Immature natural killer cell (primary cell): ENCODE measurements around the gene NBL1. TPM values are rescaled to one million over a fixed set of nuclear protein-coding genes. Genes with fewer than 3 reads are reported as not detected.
A peak's percentile ranks its signal among the peaks of the same experiment; 100 is the strongest.

Experiments
- DNase-seq, 3 donors: peaks; one replicate each; pipeline ENCODE4 v3.0.0; 2022; ENCODE audit warnings: mixed read lengths in 1 of 3
- H3K27ac Mint-ChIP-seq, 6 donors: one replicate each; pipeline ENCODE4 v1.8.0; 2020; ENCODE audit warnings: mixed read lengths in 6 of 6, mild to moderate bottlenecking in 5 of 6, inconsistent platforms in 4 of 6, moderate library complexity in 3 of 6
- H3K27me3 Mint-ChIP-seq, 3 donors: one replicate each; pipeline ENCODE4 v1.8.0; 2020 to 2021; ENCODE audit warnings: low read depth in 3 of 3, mild to moderate bottlenecking in 3 of 3, mixed read lengths in 3 of 3, moderate library complexity in 3 of 3, inconsistent platforms in 1 of 3
- H3K36me3 Mint-ChIP-seq, 3 donors: one replicate each; pipeline ENCODE4 v1.8.0; 2020; ENCODE audit warnings: mixed read lengths in 3 of 3, inconsistent platforms in 2 of 3, mild to moderate bottlenecking in 2 of 3
- H3K4me1 Mint-ChIP-seq, 2 donors: one replicate each; pipeline ENCODE4 v1.8.0; 2020; ENCODE audit warnings: inconsistent platforms in 2 of 2, mild to moderate bottlenecking in 2 of 2, mixed read lengths in 2 of 2, moderate library complexity in 1 of 2
- H3K4me3 Mint-ChIP-seq, 5 donors: one replicate each; pipeline ENCODE4 v1.8.0; 2020; ENCODE audit warnings: mild to moderate bottlenecking in 5 of 5, mixed read lengths in 5 of 5, inconsistent platforms in 3 of 5, moderate library complexity in 3 of 5
- H3K9me3 Mint-ChIP-seq, 6 donors: one replicate each; pipeline ENCODE4 v1.8.0; 2020; ENCODE audit warnings: mild to moderate bottlenecking in 6 of 6, mixed read lengths in 6 of 6, inconsistent platforms in 4 of 6, moderate library complexity in 3 of 6
- polyA plus RNA-seq, 3 donors: library from polyadenylated mRNA; unstranded; fragments of 300-500 nt; fragmentation: Illumina TruSeq; gene quantifications; one replicate each; pipeline ENCODE4 v1.2.3, GENCODE V29; 2021

The NBL1 gene
- polyA plus RNA-seq, 3 donors from 2014 or later, result 0.44 to 2.7 TPM; not detected in 1

DNA sequence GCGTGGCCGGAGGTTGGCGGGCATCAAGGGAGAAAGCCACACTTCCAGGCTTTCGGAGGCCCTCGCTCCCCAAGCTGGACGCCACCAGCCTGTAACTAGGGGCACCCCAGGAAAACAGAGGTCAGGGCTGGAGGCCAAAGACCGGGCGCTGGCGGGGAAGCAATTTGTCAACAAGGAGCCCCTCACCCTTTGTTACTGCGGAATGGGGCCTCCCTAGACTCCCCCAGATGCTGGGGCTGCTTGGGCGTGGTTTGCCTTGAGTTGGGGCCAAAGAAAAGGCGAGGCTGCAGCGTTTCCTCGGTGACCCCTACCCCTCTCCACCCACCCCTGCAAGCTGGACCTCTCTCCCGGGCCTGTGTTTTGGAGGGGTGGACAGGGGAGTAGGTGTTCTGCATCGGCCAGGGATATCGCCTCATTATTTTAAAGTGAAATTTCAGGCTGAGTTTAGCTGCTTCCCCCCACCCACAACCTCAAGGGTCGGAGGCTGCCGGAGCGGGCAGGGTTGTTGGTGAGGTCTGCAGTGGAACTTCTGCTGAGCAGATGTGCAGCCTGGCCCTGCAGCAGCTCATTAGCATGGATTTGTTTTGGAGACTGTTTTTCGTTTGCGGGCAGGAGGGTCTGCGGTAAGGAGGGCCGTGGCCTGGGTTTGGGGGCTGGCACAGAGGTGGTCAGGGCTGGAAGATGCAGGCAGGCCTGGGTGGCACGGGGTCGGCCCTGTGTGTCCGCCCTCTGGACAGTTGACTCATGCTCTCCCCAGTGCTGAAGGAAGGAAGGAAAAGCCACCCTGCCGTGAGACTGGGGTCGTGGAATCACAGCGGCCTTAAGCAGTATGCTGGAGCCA, 1.5 kb downstream of the NBL1 start:
- Mint-ChIP-seq H3K36me3 (no peaks in the 10 kb centered on the region), H3K4me1 (peaks cover 11 to 20% of the 10 kb centered on the region in 2 donors), H3K27ac (no peak overlapping the region), H3K27me3 (peaks cover 13 to 34% (median 21%) of the 10 kb centered on the region in 3 donors), H3K9me3 (no peaks in the 10 kb centered on the region), H3K4me3 (peak overlapping the region in 3 of 5 donors; percentile 9 to 58 (median 56))
- no peak for DNase-seq

DNA sequence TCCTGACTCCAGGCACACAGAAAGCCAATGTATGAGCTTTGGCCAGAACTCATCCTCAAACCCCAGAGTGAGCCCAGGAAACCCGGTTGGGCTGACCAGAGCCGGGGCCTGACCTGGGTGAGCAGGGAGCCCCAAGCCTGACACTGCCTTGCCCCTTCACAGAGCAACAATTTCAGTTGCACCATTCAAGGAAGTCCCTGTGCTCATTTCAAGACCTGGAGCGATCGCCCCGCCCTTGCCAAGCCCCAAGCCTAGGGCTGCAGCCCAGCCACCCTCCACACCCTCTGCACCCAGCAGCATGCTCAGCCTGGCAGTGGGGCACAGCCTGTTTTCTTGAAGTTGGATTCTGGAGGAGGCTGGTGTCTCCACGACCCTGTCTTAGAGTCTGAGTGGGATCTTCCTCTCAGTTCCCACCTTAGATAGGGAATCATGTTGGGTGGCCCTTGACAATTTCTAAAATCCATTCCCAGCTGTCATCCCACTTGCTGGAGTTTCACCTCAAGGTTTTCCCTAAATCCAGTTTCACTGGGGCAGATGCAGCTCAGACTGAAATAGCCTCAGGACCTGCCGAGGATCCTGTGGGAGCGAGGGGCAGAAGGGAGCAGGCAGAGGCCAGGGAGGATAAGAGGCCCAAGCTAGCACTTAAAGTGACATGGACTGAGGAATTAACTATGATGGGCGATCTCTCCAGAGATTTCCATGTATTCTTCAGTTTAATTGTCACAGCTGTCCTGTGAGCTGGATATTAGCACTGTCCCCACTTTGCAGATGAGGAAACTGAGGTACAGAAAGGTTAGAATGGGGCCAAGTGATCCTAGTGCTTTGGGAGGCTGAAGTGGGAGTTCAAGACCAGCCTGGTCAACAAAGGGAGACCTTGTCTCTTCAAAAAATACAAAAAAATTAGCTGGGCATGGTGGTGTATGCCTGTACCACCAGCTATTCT, 2.5 kb downstream of the NBL1 start:
- no peak overlapping the region for H3K27ac Mint-ChIP-seq
- peak overlapping the region in 3 of 5 donors; percentile 9 to 34 (median 23) for H3K4me3 Mint-ChIP-seq
- DNase-seq, result no peak
- peaks cover 13 to 34% (median 18%) of the 10 kb centered on the region in 3 donors for H3K27me3 Mint-ChIP-seq
- H3K36me3 Mint-ChIP-seq, result no peaks in the 10 kb centered on the region
- no peaks in the 10 kb centered on the region for H3K9me3 Mint-ChIP-seq
- H3K4me1 Mint-ChIP-seq, result peaks cover 11 to 20% of the 10 kb centered on the region in 2 donors

DNA sequence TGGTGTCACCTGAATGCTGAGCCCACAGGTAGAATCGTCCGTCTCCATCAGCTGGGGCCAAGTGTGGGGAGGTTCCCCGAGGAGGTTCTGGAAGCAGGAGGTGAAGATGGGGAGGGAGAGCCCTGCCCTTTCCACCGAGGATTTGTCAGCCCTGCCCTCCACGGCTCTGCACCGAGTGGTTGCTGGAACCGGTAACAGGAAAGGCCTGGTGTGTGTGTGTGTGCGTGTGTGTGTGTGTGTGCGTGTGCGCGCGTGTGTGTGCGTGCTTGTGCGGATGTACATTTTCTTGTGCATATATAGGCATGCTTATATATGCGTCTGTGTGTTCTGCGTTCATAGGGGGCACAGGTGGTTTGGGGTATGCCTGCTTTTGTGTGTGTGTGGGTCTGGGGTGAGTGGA, 3.5 kb downstream of the NBL1 start:
- H3K9me3 Mint-ChIP-seq, result no peaks in the 10 kb centered on the region
- peaks cover 11 to 20% of the 10 kb centered on the region in 2 donors for H3K4me1 Mint-ChIP-seq
- no peaks in the 10 kb centered on the region for H3K36me3 Mint-ChIP-seq
- no peak for DNase-seq
- peaks cover 13 to 30% (median 18%) of the 10 kb centered on the region in 3 donors for H3K27me3 Mint-ChIP-seq
- no peak overlapping the region for H3K4me3 Mint-ChIP-seq
- no peak overlapping the region for H3K27ac Mint-ChIP-seq

DNA sequence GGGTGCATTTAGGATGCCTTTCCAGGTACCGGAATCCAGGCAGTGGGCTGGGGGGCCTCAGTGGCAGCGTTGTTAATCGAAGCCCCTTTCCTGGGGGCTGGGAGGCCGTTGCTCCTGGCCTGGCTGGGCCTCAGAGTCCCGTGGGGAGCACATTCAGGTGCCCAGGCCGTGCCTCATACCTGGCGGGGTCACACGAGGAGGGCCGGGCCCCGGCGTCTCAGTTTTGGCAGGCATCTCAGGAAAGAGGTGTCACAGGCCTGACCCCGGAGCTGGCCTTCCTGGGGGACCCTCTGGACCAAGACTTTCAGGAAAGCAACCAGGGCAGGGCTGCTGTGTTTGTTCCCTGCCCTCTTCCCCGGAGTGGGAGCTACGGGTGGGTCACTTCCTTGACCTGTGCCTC, 4.1 kb downstream of the NBL1 start:
- Mint-ChIP-seq H3K36me3 (no peaks in the 10 kb centered on the region), H3K27ac (no peak overlapping the region), H3K9me3 (no peaks in the 10 kb centered on the region), H3K4me3 (no peak overlapping the region), H3K4me1 (peaks cover 9 to 18% of the 10 kb centered on the region in 2 donors), H3K27me3 (peaks cover 13 to 26% (median 14%) of the 10 kb centered on the region in 3 donors)
- DNase-seq, result no peak

DNA sequence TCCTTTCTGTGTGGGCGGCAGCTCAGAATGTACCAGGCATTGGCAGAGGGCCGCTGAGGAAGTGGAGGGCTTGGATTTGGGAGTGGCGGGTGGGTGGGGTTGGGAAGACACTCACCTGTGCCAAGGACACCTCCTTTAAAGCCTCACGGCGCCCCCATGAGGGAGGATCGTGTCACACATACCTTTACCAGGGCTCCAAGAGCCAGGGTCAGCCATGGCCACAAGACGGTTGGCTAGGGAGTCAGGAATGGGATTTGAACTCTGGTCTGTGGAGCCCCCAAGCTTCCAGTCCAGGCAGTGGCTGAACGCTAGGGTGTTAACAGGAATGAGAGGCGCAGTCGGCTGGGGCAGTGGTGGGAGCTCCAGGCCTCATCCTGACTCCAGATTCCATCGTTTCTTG, 4.6 kb downstream of the NBL1 start:
- peaks cover 11 to 21% (median 13%) of the 10 kb centered on the region in 3 donors for H3K27me3 Mint-ChIP-seq
- no peak overlapping the region for H3K4me3 Mint-ChIP-seq
- no peak for DNase-seq
- H3K27ac Mint-ChIP-seq, result no peak overlapping the region
- no peaks in the 10 kb centered on the region for H3K36me3 Mint-ChIP-seq
- H3K9me3 Mint-ChIP-seq, result no peaks in the 10 kb centered on the region
- H3K4me1 Mint-ChIP-seq, result peaks cover 5 to 13% of the 10 kb centered on the region in 2 donors

DNA sequence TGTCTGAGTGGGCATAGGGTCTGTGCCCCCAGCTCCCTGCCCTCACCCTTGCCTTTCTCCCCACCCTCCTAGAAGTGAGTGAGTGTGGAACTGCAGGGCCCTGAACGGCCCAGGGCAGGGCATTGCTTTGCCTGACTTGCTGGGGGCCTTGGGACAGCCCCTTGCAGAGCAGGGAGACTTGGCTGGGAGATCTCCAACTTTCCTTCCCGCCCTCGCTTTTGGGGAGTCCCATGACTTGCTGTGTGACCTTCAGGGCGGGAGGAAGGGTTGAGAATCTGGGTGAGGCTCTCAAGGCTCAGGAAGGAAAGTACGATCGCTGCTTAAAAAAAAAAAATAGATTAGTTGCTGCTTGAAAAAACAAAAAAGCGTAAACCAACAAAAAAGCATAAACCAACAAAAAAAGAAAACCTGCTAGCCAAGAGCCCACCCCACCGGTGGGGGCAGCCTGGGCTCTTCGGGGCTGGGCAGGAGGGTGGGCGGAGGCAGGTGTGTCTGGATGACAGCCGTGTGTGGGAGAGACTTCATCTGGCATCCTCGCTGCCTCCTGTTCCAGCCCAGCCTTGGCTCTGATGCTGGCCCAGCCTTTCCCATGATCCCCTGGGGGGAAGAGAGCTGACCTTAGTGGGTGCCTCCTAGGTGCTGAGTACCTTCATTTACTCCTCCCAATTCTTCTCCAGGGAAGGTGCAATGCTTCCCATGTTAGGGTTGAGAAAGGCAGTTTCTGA, 6.5 kb downstream of the NBL1 start:
- DNase-seq, result no peak
- H3K9me3 Mint-ChIP-seq, result no peaks in the 10 kb centered on the region
- H3K27ac Mint-ChIP-seq, result no peak overlapping the region
- H3K4me1 Mint-ChIP-seq, result peaks cover 1 to 6% of the 10 kb centered on the region in 2 donors
- H3K4me3 Mint-ChIP-seq, result no peak overlapping the region
- H3K27me3 Mint-ChIP-seq, result peaks cover 9 to 17% (median 14%) of the 10 kb centered on the region in 3 donors
- H3K36me3 Mint-ChIP-seq, result no peaks in the 10 kb centered on the region

DNA sequence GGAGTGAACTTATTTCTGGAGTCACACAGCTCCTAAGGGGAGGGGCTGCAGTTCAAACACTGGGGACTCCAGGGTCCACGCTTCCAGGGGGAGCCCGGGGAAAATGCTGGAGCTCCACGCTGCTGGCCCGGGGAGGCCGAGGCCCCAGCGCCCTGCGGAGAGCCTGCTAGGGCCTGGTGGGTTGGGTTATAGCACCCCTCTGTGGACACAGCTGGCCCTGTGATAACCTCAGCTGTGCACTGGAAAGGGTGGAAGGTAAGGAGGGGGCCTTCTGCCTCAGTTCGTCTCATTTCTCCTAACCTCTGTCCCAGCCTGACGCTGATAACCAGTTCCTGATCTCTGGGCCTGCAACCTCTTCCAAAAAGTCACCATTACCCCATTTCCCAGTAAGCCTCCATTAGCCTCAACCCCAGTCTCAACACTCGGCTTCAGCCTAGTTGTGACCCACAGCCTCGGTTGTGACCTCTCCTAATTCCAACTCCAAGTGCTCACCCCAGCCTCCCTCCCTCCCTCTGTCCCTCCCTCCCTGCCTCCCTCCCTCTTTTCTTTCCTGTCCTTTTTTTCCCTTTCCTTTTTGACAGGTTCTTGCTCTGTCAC, 7.1 kb downstream of the NBL1 start:
- no peak for DNase-seq
- Mint-ChIP-seq H3K4me1 (peaks cover 1 to 6% of the 10 kb centered on the region in 2 donors), H3K27ac (no peak overlapping the region), H3K4me3 (no peak overlapping the region), H3K27me3 (peaks cover 5 to 17% (median 12%) of the 10 kb centered on the region in 3 donors), H3K36me3 (no peaks in the 10 kb centered on the region), H3K9me3 (no peaks in the 10 kb centered on the region)

DNA sequence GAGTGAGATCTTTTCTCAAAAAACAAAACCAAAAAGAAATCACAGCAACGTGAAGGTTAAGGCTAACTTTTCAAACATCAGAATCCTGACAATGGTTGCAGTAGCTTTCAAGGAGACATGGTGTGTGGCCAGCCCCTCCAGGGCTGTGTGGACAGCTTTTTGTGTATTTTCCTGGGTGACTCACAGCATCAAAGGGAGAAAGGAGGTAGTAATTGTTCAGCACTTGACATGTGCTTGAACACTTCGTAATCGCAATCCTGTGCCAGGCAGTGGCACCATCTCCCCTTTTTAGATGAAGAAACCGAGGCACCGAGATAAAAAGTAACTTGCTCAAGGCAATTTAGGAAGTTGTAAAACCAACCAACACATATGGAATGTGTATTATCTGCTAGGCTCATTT, 10.3 kb downstream of the NBL1 start:
- no peak overlapping the region for H3K4me3 Mint-ChIP-seq
- DNase-seq, result no peak
- H3K36me3 Mint-ChIP-seq, result no peaks in the 10 kb centered on the region
- peaks cover 0 to 7% (median 0%) of the 10 kb centered on the region in 3 donors for H3K27me3 Mint-ChIP-seq
- H3K9me3 Mint-ChIP-seq, result no peaks in the 10 kb centered on the region
- H3K4me1 Mint-ChIP-seq, result peaks cover 0 to under 1% of the 10 kb centered on the region in 2 donors
- H3K27ac Mint-ChIP-seq, result no peak overlapping the region

DNA sequence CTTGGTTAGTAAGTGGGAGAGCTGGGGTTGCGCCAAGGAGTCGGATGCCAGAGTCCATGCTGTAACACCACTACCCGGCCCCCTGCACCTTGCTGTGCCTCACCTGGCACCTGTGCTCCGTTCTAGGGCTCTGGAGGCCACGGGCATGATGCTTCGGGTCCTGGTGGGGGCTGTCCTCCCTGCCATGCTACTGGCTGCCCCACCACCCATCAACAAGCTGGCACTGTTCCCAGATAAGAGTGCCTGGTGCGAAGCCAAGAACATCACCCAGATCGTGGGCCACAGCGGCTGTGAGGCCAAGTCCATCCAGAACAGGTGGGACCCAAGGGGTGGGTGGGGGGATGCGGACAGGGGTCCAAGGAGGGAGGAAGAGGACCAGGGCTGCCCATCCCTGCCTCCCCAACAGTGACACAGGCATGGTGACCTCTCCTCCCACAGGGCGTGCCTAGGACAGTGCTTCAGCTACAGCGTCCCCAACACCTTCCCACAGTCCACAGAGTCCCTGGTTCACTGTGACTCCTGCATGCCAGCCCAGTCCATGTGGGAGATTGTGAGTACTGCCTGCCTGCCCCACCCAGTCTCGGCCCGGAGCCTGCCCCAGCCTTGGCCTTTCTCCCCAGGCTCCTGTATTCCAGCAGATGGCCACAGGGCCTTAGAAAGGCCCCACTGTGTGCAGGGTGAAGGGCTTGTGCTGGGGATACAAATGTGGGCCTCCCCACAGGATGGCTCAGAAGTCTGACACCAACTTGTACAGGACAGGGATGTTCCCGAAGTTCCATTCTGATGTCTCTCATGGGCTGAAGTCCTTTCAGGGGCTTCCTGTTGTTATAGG, 11.0 kb downstream of the NBL1 start:
- Mint-ChIP-seq H3K36me3 (no peaks in the 10 kb centered on the region), H3K27ac (no peak overlapping the region), H3K9me3 (no peaks in the 10 kb centered on the region), H3K4me3 (no peak overlapping the region), H3K27me3 (peaks cover 0 to 5% (median 4%) of the 10 kb centered on the region in 3 donors), H3K4me1 (peaks cover 4 to 6% of the 10 kb centered on the region in 2 donors)
- no peak for DNase-seq

DNA sequence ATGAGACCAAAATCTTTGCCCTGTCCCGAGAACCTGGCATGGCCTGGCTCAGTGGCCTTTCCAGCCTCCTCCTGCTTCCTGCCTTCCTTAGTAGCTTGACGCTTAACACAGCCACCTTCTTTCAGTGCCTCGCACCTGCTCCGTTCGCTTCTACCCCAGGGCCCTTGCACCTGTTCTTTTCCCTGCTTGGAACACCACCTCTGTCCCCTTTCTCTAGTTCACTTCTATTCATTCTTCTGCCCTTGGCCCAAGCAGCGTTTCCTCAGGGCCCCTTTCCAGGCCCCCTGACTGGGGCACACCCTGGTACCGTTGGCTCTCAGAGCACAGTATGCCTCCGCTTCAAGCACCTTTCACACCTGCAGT, 11.6 kb downstream of the NBL1 start:
- Mint-ChIP-seq H3K4me3 (no peak overlapping the region), H3K27me3 (peaks cover 0 to 7% (median 4%) of the 10 kb centered on the region in 3 donors), H3K36me3 (no peaks in the 10 kb centered on the region), H3K4me1 (peaks cover 4 to 6% of the 10 kb centered on the region in 2 donors), H3K27ac (no peak overlapping the region), H3K9me3 (no peaks in the 10 kb centered on the region)
- no peak for DNase-seq

DNA sequence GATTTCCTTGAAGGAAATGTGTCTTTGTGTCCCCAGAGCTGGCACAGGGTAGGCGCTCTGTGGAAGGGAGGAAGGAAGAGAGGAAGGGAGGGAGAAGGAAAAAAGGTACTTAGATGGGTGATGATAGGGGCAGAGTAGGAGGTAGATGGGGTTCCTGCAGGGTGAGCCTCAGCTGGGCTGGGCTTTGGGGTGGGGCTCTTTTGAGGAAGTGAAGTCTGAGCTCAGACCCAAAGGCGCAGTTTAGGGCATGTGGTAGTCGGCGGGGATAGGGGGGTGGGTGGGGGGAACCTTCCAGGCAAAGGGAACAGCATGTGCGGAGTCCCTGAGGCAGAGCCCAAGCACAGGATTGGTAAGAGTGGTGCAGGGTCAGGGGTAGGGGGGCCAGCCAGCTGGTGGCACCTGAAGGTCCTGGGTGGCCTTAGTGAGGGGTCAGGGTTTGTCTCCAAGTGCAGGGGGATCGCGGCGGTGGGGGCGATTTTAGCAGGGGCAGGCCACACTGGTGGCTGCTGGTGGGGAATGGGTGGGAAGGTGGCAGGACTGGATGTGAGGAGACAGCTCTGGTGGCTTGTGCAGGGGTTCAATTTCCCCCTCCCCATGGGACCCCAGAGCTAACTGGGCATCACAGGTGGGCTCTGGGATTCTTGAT, 12.1 kb downstream of the NBL1 start:
- H3K4me1 Mint-ChIP-seq, result peaks cover 4 to 6% of the 10 kb centered on the region in 2 donors
- H3K4me3 Mint-ChIP-seq, result no peak overlapping the region
- no peaks in the 10 kb centered on the region for H3K9me3 Mint-ChIP-seq
- peaks cover 0 to 7% (median 4%) of the 10 kb centered on the region in 3 donors for H3K27me3 Mint-ChIP-seq
- no peak overlapping the region for H3K27ac Mint-ChIP-seq
- no peaks in the 10 kb centered on the region for H3K36me3 Mint-ChIP-seq
- DNase-seq, result no peak

DNA sequence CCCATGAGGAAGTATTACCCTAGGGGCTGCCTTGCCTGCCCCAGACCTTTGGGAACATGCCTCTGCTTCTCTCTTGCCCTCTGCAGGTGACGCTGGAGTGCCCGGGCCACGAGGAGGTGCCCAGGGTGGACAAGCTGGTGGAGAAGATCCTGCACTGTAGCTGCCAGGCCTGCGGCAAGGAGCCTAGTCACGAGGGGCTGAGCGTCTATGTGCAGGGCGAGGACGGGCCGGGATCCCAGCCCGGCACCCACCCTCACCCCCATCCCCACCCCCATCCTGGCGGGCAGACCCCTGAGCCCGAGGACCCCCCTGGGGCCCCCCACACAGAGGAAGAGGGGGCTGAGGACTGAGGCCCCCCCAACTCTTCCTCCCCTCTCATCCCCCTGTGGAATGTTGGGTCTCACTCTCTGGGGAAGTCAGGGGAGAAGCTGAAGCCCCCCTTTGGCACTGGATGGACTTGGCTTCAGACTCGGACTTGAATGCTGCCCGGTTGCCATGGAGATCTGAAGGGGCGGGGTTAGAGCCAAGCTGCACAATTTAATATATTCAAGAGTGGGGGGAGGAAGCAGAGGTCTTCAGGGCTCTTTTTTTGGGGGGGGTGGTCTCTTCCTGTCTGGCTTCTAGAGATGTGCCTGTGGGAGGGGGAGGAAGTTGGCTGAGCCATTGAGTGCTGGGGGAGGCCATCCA, 12.8 kb downstream of the NBL1 start:
- Mint-ChIP-seq H3K4me1 (peaks cover 4 to 6% of the 10 kb centered on the region in 2 donors), H3K4me3 (no peak overlapping the region), H3K9me3 (no peaks in the 10 kb centered on the region), H3K36me3 (no peaks in the 10 kb centered on the region), H3K27ac (no peak overlapping the region), H3K27me3 (peaks cover 0 to 9% (median 4%) of the 10 kb centered on the region in 3 donors)
- no peak for DNase-seq
